Mucosa of stomach (tissue), 1 donor: Measurements from ENCODE around the gene MYO7A.
A peak's percentile ranks its signal among the peaks of the same experiment; 100 is the strongest.

ENCODE experiments used
- H3K27me3 ChIP-seq: one replicate; pipeline ENCODE4 v1.7.0; 2013; ENCODE audit warnings: mild to moderate bottlenecking, low read length; ENCODE audit not compliant: control insufficient read depth, insufficient read depth
- H3K36me3 ChIP-seq: one replicate; pipeline ENCODE4 v1.7.0; 2013; ENCODE audit warnings: low read length; ENCODE audit not compliant: control insufficient read depth, insufficient read depth
- H3K4me1 ChIP-seq: one replicate; pipeline ENCODE4 v1.7.0; 2013; ENCODE audit warnings: mild to moderate bottlenecking, low read length; ENCODE audit not compliant: control insufficient read depth, insufficient read depth
- H3K4me3 ChIP-seq: one replicate; pipeline ENCODE4 v1.7.0; 2013; ENCODE audit warnings: low read length
- H3K9ac ChIP-seq: one replicate; pipeline ENCODE4 v1.7.0; 2013; ENCODE audit warnings: mild to moderate bottlenecking, low read length, moderate library complexity
- H3K9me3 ChIP-seq: one replicate; pipeline ENCODE4 v1.7.0; 2013; ENCODE audit warnings: mild to moderate bottlenecking, low read length, moderate library complexity; ENCODE audit not compliant: control insufficient read depth
- donor health status: Pancreatic carcinoma.

The MYO7A gene

DNA sequence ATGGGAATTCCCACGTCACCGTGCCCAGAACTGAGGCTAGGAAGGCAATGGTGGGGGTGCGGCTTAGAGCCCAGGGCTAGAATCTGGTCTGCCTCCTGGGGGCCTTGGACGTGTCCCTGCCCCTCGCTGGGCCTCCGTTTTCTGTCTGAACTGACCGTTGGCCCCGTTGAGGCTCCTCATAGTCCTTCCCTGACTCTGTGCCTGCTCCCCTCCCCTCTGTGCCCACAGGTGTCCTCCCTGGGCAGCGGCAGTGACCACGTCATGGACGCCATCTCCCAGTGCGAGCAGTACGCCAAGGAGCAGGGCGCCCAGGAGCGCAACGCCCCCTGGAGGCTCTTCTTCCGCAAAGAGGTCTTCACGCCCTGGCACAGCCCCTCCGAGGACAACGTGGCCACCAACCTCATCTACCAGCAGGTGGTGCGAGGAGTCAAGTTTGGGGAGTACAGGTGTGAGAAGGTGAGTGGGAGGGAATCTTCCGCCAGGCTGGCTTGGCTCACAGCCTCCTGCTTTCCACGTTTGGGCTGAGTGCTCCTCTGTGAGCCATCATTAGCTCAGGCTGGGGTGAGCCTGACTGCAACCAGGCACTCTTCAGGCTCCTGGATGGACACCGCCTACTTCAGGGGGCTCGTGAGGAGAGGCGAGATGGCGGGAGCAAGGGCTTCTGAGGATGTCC lies 63.9 kb downstream of the MYO7A start:
- H3K9ac ChIP-seq, result peak overlapping the region; percentile 41
- H3K36me3 ChIP-seq, result no peaks in the 10 kb centered on the region
- peaks cover 13% of the 10 kb centered on the region for H3K4me1 ChIP-seq
- H3K4me3 ChIP-seq, result no peak overlapping the region
- no peaks in the 10 kb centered on the region for H3K27me3 ChIP-seq
- H3K9me3 ChIP-seq, result no peaks in the 10 kb centered on the region

DNA sequence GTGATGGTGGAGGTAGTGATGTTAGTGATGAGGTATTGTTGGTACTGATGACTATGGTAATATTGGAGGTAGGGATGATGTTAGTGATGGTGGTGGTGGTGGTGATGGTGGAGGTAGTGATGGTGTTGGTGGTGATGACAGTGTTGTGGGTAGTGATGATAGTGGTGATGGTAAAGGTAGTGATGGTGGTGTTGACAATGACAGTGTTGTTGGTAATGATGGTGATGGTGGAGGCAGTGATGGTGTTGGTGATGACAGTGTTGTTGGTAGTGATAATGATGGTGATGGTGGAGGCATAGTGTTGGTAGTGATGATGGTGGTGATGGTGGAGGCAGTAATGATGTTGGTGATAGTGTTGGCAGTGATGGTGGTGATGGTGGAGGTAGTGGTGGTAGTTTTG lies 65.1 kb downstream of the MYO7A start:
- no peak overlapping the region for H3K4me3 ChIP-seq
- H3K9me3 ChIP-seq, result no peaks in the 10 kb centered on the region
- no peaks in the 10 kb centered on the region for H3K36me3 ChIP-seq
- H3K9ac ChIP-seq, result no peak overlapping the region
- H3K4me1 ChIP-seq, result peaks cover 16% of the 10 kb centered on the region
- H3K27me3 ChIP-seq, result no peaks in the 10 kb centered on the region

DNA sequence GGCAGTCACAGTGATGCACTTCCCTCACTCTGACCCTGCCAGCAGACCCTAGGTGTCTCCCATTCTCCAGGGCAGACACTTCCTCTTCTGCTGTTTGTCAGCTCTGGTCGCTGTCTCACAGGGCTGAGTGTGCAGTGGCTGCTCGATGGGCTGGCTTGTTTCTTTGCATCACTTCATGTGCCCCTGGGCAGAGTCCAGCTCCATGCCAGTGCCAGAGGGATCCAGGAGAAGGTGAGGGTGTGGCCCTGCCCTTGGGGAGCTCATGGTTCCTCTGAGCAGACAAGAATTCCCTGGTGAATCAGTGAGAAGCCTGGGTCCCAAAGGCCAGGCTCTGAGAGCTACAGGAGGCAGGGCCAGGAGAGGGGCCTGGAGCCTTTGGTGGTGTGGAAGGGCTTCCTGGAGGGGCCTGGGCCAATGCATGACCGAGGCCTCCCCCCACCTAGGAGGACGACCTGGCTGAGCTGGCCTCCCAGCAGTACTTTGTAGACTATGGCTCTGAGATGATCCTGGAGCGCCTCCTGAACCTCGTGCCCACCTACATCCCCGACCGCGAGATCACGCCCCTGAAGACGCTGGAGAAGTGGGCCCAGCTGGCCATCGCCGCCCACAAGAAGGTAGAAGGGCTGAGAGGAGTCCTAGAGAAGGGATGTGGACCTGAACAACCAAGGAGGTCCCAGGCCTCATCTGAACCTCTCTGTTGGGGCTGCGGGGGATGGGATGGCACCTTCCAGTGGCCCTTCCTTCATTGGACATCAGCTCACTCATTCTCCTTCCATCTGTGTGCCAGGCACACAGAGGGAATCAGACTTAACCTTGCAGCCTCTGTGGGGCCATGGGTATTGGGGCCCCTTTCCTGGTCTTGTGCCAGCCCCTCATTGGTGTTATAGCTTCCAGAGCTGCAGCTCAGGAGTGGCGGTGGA lies 66.1 kb downstream of the MYO7A start:
- no peak overlapping the region for H3K4me3 ChIP-seq
- H3K27me3 ChIP-seq, result no peaks in the 10 kb centered on the region
- no peak overlapping the region for H3K9ac ChIP-seq
- no peaks in the 10 kb centered on the region for H3K9me3 ChIP-seq
- H3K36me3 ChIP-seq, result no peaks in the 10 kb centered on the region
- H3K4me1 ChIP-seq, result peaks cover 16% of the 10 kb centered on the region

DNA sequence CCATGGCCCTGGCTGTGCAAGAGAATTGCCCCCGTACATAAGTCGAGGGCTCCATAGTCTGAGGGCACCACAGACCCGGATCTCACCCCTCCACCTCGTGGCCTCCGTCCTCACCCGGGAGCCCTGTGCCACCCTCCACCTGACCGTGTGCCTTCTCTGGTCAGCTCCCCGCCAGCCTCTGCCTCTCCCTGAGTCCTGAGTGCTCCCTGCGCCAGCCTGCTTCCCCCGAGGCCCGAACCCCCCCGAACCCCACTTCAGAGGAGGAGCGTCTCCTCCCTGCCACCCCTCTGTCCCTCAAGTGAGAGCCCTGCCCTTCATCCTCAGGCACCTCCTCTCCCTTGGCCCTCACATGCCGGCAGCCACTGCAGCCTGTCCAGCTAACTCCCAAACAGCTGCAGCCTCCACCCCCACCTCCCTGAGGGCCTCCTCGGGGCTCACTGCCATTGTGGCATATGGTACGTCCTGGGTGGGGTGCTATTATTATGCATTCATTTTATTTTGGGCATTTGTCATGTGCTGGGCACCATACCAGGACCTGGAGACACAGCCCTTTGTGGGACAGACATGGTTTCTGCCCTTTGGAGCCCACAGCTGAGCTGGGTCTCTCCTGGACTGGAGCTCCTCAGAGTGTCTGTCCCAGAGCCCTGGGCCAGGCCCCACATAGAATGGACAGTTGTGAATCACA lies 67.2 kb downstream of the MYO7A start:
- peaks cover 16% of the 10 kb centered on the region for H3K4me1 ChIP-seq
- no peaks in the 10 kb centered on the region for H3K27me3 ChIP-seq
- H3K4me3 ChIP-seq, result no peak overlapping the region
- no peaks in the 10 kb centered on the region for H3K36me3 ChIP-seq
- peak overlapping the region; percentile 47 for H3K9ac ChIP-seq
- no peaks in the 10 kb centered on the region for H3K9me3 ChIP-seq

DNA sequence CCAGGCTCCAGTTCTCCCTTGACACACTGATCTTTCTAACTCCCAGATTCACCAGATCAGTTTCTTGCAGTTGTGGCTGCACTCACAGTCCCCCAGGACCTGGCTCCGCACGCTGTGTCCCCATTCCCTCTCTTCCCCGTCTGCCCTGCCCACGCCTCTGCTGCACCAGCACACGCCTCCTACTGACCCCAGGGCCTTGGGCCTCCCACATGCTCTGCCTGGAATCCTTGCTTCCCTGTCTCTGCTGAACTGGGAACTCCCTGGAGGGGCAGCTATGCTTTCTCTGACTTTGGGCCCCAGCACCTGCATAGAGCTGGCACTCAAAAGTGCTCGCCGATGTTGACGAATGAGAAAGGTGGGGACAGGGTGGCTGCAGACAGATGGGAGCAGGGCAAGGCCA lies 68.9 kb downstream of the MYO7A start:
- H3K36me3 ChIP-seq, result no peaks in the 10 kb centered on the region
- no peaks in the 10 kb centered on the region for H3K9me3 ChIP-seq
- H3K4me1 ChIP-seq, result peaks cover 16% of the 10 kb centered on the region
- H3K4me3 ChIP-seq, result no peak overlapping the region
- H3K27me3 ChIP-seq, result no peaks in the 10 kb centered on the region
- H3K9ac ChIP-seq, result no peak overlapping the region

DNA sequence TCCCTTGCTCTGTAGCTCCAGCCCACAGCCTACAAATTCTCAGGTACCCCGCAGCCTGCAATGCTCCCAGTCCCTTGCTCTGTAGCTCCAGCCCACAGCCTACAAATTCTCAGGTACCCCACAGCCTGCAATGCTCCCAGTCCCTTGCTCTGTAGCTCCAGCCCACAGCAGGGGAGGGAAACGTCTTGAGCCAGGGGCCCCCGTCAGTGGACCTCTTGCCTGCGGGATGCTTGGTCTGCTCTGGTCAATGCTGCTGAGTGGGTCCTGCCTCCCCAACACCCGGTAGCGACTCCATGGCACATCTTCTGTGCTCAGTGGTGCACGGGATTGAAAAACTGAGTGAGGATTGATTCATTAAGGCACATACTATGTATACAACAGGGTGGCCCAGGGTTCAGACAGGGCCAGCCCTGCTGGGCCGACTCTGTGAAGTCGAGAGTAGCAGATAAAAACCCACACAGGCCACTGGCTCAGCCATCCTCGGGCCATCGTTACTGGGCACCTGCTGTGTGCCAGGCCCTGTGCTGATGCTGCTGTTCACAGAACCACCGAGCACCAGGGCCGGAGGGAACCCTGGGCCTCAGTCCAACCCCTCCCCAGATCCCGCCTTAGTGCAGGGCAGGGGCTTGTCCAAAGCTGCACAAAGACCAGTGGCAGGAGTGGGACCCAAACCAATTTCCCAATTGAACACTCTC lies 69.7 kb downstream of the MYO7A start:
- no peak overlapping the region for H3K4me3 ChIP-seq
- H3K9me3 ChIP-seq, result no peaks in the 10 kb centered on the region
- H3K4me1 ChIP-seq, result peaks cover 16% of the 10 kb centered on the region
- H3K36me3 ChIP-seq, result no peaks in the 10 kb centered on the region
- no peaks in the 10 kb centered on the region for H3K27me3 ChIP-seq
- no peak overlapping the region for H3K9ac ChIP-seq

DNA sequence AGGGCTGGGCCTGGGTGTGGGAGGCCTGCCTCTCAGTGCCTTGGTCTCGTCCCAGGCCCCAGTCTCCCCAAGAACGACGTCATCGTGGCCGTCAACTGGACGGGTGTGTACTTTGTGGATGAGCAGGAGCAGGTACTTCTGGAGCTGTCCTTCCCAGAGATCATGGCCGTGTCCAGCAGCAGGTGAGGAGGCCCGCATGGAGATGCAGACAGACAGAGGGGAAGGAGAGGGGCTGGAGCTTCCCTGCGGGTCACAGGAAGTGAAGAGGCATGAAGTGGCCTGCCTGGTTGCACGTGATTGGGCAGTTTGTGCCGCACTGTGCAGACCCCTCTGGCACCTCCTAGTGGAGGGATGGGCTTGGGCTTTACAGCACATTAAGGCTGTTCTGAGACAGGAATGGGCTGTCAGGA lies 70.4 kb downstream of the MYO7A start:
- H3K4me3 ChIP-seq, result no peak overlapping the region
- H3K4me1 ChIP-seq, result peaks cover 16% of the 10 kb centered on the region
- H3K36me3 ChIP-seq, result no peaks in the 10 kb centered on the region
- no peak overlapping the region for H3K9ac ChIP-seq
- no peaks in the 10 kb centered on the region for H3K27me3 ChIP-seq
- no peaks in the 10 kb centered on the region for H3K9me3 ChIP-seq

DNA sequence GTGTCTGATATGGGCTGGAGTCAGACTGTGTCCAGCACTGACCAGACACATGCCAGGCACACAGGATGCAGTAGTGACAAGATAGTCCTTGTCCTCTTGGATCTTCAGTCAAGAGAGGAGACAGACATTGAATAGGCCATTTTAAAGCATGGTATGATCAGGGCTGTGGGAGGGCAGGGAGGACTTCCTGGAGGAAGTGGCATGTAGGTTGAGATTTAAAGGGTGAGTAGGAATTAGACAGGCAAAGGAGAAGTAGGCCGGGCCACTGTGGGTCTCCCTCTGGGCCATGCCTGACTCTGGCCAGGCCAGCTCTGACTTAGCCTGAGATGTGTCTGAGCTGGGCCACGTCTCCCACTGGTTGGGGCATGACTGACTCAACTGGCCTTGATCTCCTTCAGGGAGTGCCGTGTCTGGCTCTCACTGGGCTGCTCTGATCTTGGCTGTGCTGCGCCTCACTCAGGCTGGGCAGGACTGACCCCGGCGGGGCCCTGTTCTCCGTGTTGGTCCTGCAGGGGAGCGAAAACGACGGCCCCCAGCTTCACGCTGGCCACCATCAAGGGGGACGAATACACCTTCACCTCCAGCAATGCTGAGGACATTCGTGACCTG lies 71.2 kb downstream of the MYO7A start:
- H3K4me1 ChIP-seq, result peaks cover 16% of the 10 kb centered on the region
- no peak overlapping the region for H3K9ac ChIP-seq
- H3K4me3 ChIP-seq, result no peak overlapping the region
- no peaks in the 10 kb centered on the region for H3K9me3 ChIP-seq
- no peaks in the 10 kb centered on the region for H3K36me3 ChIP-seq
- H3K27me3 ChIP-seq, result no peaks in the 10 kb centered on the region

DNA sequence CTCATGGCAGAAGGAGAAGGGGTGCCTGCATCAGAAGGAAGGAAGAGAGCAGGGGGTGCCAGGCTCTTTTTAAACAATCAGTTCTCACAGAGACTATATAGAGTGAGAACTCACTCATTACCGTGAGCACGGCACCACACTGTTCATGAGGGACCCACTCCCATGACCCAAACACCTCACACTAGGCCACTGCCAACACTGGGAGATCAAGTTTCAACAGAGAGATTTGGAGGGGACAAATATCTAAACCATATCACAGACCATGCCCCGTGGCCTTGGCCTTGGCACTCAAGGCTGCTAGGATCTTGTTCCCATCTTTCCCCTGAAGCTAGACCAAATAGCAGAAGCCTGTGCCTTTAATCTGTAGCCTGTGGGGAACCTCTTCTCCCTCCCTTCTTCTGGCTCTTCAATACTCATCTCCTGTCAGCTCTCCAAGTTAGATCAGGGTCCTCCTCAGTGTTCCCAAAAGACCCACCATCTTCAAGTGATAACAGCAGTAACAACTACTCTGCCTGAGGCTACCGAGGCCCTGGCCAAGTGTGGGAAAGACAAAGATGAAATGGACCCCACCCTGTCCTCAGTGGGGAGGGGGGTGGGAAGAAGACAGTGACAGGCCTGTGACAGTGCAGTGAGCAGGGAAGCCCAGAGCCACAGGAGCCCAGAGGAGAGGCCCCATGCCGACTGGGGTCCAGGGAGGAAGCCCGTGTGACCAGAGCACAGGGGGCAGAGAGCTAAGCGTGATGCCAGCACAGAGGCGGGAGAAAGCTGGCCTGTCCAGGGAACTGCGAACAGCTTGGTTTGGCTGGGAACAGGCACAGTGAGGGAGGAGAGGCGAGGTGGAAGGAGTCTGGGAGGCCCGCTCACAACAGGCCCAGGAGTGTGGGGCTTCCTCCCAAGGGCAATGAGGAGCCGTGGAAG lies 72.6 kb downstream of the MYO7A start:
- H3K4me3 ChIP-seq, result no peak overlapping the region
- H3K9me3 ChIP-seq, result no peaks in the 10 kb centered on the region
- H3K36me3 ChIP-seq, result no peaks in the 10 kb centered on the region
- H3K4me1 ChIP-seq, result peaks cover 11% of the 10 kb centered on the region
- H3K27me3 ChIP-seq, result no peaks in the 10 kb centered on the region
- no peak overlapping the region for H3K9ac ChIP-seq

DNA sequence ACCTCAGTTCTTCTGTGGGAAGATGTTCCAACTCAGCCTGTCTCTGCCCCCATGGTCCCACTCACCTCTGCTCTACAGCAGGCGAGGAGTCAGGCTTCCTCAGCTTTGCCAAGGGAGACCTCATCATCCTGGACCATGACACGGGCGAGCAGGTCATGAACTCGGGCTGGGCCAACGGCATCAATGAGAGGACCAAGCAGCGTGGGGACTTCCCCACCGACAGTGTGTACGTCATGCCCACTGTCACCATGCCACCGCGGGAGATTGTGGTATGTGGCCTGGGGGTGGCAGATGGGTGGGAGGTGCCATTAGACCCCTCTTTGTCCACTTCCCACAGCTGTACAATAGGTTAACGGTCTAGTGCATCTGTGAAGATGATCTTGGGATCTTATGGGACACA lies 73.3 kb downstream of the MYO7A start:
- Histone ChIP-seq H3K36me3 (no peaks in the 10 kb centered on the region), H3K9me3 (no peaks in the 10 kb centered on the region), H3K4me1 (peaks cover 4% of the 10 kb centered on the region), H3K9ac (no peak overlapping the region), H3K4me3 (no peak overlapping the region), H3K27me3 (no peaks in the 10 kb centered on the region)
